HT1080 (cell line): Measurements from ENCODE around the gene MLLT11. TPM values are rescaled to one million over a fixed set of nuclear protein-coding genes. Genes with fewer than 3 reads are reported as not detected.

Experiments
- DNase-seq: peaks from one replicate; pipeline ENCODE4 v3.0.0-alpha.2; 2015; ENCODE audit warnings: low read depth
- total RNA-seq: library from RNA; depleted of rRNA; stranded (reverse); fragments of >200 nt; shearing (Covaris generic); gene quantifications from 2 replicates; pipeline ENCODE4 v1.2.3, GENCODE V29; 2014

Gene MLLT11
- total RNA-seq, 1 experiment from 2014 or later: 9.8 TPM

- DNase-seq: no peak
These were observed 4.6 kb upstream of the MLLT11 start for GRCh38 chr1:151055581-151055980.

DNA sequence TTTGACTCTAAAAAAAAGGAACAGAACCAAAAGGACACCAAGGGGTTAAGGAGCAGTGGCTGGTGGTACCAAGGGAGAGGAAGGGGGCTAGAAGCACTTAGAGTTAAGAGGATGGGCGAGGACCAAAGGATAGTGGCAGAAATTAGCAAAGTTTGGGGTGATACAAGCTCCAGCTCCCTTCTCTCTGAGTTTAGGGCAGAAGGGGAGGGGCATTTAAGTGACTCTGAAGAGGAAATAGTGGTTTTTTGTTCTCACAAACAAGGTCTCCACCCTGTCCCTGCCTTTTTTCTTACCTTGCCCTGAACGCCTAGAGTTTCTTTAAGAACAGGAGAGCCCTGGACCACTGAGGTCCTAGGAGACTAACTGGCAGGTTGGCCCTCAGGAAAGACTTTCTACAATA lies 4.0 kb upstream of the MLLT11 start:
- DNase-seq: no peak

GRCh38 chr1:151058692-151059091 lies 1.5 kb upstream of the MLLT11 start:
- no peak for DNase-seq

GRCh38 chr1:151059109-151060006 lies 839 bp upstream of the MLLT11 start, which contains the start of gene CDC42SE1:
Gene CDC42SE1, minus strand, starts transcription at chr1:151059622. Its CDS starts 3,892 bp downstream, at chr1:151055730.
- peak; percentile 87 for DNase-seq

- DNase-seq: no peak
These were observed 642 bp downstream of the MLLT11 start for GRCh38 chr1:151060657-151061421.

GRCh38 chr1:151061704-151062103 lies 1.5 kb downstream of the MLLT11 start:
- no peak for DNase-seq

DNA sequence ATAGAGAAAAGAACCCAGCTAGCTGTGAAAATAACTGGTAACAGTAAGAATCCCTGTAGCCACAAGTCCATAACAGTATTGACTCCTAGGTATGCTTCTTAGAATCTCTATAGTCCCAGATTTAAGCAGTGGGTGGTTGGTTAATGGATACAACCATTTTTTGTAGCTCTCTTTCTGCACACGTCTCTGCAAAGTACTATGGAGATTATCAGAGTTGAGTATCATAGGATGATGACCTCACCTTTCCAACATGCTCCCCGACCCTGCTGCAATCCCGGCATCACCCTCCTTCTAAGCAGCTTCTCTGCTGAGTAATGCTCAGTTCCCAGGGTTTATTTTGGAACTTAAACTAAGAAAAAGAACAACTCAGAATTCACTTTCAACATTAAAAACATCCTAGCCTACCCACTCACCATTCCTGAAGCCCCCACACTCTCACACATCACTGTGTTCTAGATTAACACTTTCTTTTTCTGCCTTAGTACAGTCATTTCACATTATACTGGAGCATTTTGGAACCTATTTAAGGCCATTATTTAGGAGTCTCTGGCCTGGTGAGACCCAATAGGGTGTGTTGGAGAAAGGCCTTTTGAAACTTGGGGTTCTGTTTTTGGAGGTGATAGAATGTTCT lies 2.7 kb downstream of the MLLT11 start:
- peak; percentile 69 for DNase-seq

GRCh38 chr1:151065089-151065645 lies 5.0 kb downstream of the MLLT11 start:
- no peak for DNase-seq

- DNase-seq: no peak
These were observed 7.0 kb downstream of the MLLT11 start for GRCh38 chr1:151067185-151067584.

GRCh38 chr1:151069103-151069486 lies 8.9 kb downstream of the MLLT11 start:
- DNase-seq: no peak

GRCh38 chr1:151070474-151071276 lies 10.5 kb downstream of the MLLT11 start, which contains the start of gene GABPB2:
Gene GABPB2, plus strand, starts transcription at chr1:151070761. Its CDS starts 17,429 bp downstream, at chr1:151088190.
- peak; percentile 83 for DNase-seq

DNA sequence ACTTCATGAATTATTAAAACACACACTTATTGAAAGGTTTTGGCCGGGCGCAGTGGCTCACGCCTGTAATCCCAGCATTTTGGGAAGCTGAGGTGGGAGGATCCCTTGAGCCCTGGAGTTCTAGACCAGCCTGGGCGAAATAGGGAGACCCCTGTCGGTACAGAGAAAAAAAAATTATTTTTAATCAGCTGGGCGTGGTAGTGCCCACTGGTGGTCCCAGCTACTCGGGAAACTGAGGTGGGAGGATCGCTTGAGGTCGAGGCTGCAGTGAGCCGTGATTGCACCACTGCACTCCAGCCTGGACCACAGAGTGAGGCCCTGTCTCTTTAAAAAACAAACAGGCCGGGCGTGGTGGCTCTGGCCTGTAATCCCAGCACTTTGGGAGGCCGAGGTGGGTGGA lies 12.0 kb downstream of the MLLT11 start:
- DNase-seq: no peak

DNA sequence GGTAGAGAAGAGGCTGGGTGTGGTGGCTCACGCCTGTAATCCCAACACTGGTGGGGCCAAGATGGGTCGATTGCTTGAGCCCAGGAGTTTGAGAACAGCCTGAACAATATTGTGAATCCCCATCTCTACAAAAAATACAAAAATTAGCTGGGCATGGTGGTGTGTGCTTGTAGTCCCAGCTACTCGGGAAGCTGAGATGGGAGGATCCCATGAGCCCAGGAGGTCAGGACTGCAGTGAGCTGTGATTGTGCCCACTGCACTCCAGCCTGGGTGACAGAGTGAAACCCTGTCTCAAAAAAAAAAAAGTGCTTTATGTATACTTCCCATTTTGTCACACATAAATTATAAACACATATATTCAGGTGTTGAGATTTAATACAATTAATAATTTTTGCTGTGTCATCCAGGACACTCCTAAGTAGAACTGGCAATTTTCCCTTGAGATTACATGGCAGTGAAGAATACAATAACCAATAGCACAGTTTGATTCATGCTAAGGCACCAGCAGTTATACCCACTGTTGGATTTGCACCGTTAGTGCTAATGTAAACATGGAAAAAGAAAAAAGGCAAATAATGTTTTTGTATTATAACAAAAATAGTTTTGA lies 25.9 kb downstream of the MLLT11 start:
- no peak for DNase-seq

DNA sequence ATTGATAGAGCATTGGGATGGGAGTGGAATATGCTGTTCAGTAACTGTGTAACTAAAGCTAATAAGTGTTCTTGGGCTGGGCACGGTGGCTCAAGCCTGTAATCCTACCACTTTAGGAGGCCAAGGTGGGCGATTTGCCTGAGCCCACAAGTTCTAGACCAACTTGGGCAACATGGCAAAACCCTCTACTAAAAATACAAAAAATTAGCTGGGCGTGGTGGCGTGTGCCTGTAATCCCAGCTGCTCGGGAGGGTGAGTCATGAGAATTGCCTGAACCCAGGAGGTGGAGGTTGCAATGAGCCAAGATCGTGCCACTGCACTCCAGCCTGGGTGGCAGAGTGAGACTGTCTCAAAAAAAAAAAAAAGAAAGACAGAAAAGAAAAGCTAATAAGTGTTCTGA lies 37.2 kb downstream of the MLLT11 start:
- peak; percentile 50 for DNase-seq

GRCh38 chr1:151098126-151098525 lies 37.9 kb downstream of the MLLT11 start:
- no peak for DNase-seq

DNA sequence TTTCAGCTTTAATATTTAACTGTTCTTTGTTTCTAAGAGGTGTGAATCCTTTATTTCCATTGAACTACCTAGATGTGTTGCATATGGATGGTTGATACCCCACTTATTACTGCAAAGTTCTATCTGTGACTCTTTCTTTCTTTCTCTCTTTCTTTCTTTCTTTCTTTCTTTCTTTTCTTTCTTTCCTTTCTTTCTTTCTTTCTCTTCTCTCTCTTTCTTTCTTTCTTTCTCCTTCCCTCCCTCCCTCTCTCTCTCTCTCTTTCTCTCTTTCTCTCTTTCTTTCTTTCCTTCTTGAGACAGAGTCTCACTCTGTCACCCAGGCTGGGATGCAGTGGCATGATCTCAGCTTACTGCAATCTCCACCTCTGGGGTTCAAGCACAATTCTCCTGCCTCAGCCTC lies 44.4 kb downstream of the MLLT11 start:
- DNase-seq: no peak

DNA sequence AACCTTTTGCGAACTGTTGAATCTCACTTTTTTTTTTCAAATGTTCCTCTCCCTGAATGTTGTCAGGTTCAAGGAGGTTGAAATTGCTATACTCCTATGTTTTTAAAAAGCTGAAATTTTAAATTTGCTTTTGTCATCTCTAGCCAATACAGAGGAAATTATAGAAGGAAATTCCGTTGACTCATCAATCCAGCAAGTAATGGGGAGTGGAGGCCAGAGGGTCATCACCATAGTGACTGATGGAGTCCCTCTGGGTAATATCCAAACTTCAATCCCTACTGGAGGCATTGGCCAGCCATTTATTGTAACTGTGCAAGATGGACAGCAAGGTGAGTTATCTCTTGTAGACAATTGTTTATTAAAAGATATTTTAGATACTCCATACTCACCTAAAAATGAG lies 46.7 kb downstream of the MLLT11 start:
- peak; percentile 56 for DNase-seq

- DNase-seq: peak; percentile 18
These were observed 48.1 kb downstream of the MLLT11 start for GRCh38 chr1:151108331-151108730.

DNA sequence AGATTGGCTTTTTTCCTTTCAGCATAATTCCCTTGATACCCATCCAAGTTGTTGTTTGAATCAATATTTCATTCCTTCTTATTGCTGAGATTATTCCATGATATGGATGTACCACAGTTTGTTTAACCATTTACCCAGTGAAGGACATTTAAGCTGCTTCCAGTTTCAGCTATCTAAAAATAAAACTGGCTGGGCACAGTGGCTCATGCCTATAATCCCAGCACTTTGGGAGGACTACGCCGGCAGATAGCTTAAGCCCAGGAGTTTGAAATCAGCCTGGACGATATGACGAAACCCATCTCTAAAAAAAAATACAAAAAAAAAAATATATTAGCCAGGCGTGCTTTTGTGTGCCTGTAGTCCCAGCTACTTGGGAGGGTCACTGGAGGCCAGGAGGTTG lies 53.7 kb downstream of the MLLT11 start:
- no peak for DNase-seq
